Globus pallidus (tissue), 1 donor: ENCODE measurements around the gene ZNF726.
"Not testable (repeated sequence)": the region's sequence is repeated elsewhere in the genome, so short reads cannot be mapped to it uniquely, and the experiment has no call there.

Experiments
- DNase-seq: peaks from one replicate; pipeline ENCODE4 v3.0.0-alpha.2; 2015; ENCODE audit warnings: low spot score

ZNF726 gene

GRCh38 chr19:23914402-23915286, at the start of gene ZNF726:
ZNF726 (plus strand) TSS chr19:23914886; CDS start chr19:23914995, 109 bp downstream.
- peak; percentile 95 for DNase-seq

GRCh38 chr19:23867895-23868294, 46.8 kb upstream of the ZNF726 start:
- DNase-seq: no peak

GRCh38 chr19:23868630-23869029, 46.1 kb upstream of the ZNF726 start:
- no peak for DNase-seq

GRCh38 chr19:23872282-23872919, 42.3 kb upstream of the ZNF726 start:
- no peak for DNase-seq

- no peak for DNase-seq
Measured at GRCh38 chr19:23876261-23876660, 38.4 kb upstream of the ZNF726 start.

- not testable (repeated sequence) for DNase-seq
Measured at GRCh38 chr19:23876756-23877155, 37.9 kb upstream of the ZNF726 start.

- no peak for DNase-seq
Measured at GRCh38 chr19:23882493-23882892, 32.2 kb upstream of the ZNF726 start.

GRCh38 chr19:23884363-23884762, 30.3 kb upstream of the ZNF726 start:
- no peak for DNase-seq

GRCh38 chr19:23887642-23888041, 27.0 kb upstream of the ZNF726 start:
- no peak for DNase-seq

- DNase-seq: not testable (repeated sequence)
Measured at GRCh38 chr19:23896096-23896495, 18.6 kb upstream of the ZNF726 start.

- DNase-seq: no peak
Measured at GRCh38 chr19:23896912-23897311, 17.8 kb upstream of the ZNF726 start.

GRCh38 chr19:23901360-23901759, 13.3 kb upstream of the ZNF726 start:
- DNase-seq: no peak

GRCh38 chr19:23904406-23904805, 10.3 kb upstream of the ZNF726 start:
- DNase-seq: no peak

GRCh38 chr19:23905771-23906170, 8.9 kb upstream of the ZNF726 start:
- no peak for DNase-seq

- DNase-seq: no peak
Measured at GRCh38 chr19:23906835-23907234, 7.9 kb upstream of the ZNF726 start.

GRCh38 chr19:23908165-23908564, 6.5 kb upstream of the ZNF726 start:
- no peak for DNase-seq

GRCh38 chr19:23909222-23909621, 5.5 kb upstream of the ZNF726 start:
- DNase-seq: no peak

- no peak for DNase-seq
Measured at GRCh38 chr19:23913931-23914330, 755 bp upstream of the ZNF726 start.

GRCh38 chr19:23916991-23917390, 2.3 kb downstream of the ZNF726 start:
- DNase-seq: no peak

GRCh38 chr19:23917856-23918255, 3.2 kb downstream of the ZNF726 start:
- DNase-seq: no peak

- DNase-seq: no peak
Measured at GRCh38 chr19:23925285-23925684, 10.6 kb downstream of the ZNF726 start.

- DNase-seq: no peak
Measured at GRCh38 chr19:23932878-23933277, 18.2 kb downstream of the ZNF726 start.

GRCh38 chr19:23937031-23937430, 22.3 kb downstream of the ZNF726 start:
- not testable (repeated sequence) for DNase-seq
